Liver (tissue), 9 donors: ENCODE data around the gene GRIN3A. TPM values are rescaled to one million over a fixed set of nuclear protein-coding genes. Genes with fewer than 3 reads are reported as not detected.

Experiments used
- DNase-seq: peaks from one replicate; pipeline ENCODE4 v3.0.0-alpha.2; 2017; ENCODE audit warnings: low spot score
- H3K27ac ChIP-seq, 2 donors: one replicate each; pipeline ENCODE4 v1.7.0; 2013; ENCODE audit warnings: inconsistent platforms in 2 of 2, low read length in 2 of 2, control low read depth in 1 of 2, low read depth in 1 of 2, mild to moderate bottlenecking in 1 of 2
- H3K27me3 ChIP-seq, 4 donors: one replicate each; pipeline versions ENCODE4 v1.6.1 to v1.7.0; 2013; ENCODE audit warnings: low read length in 3 of 4, inconsistent platforms in 1 of 4, mild to moderate bottlenecking in 1 of 4, moderate library complexity in 1 of 4; ENCODE audit not compliant: control insufficient read depth in 4 of 4, insufficient read depth in 4 of 4
- H3K36me3 ChIP-seq, 4 donors: one replicate each; pipeline versions ENCODE4 v1.6.1 to v1.7.0; 2013; ENCODE audit warnings: low read length in 3 of 4, mild to moderate bottlenecking in 3 of 4, low read depth in 1 of 4, moderate library complexity in 1 of 4; ENCODE audit not compliant: control insufficient read depth in 4 of 4, insufficient read depth in 3 of 4
- H3K4me1 ChIP-seq, 4 donors: one replicate each; pipeline versions ENCODE4 v1.6.1 to v1.7.0; 2013; ENCODE audit warnings: low read length in 3 of 4, mild to moderate bottlenecking in 3 of 4, moderate library complexity in 1 of 4; ENCODE audit not compliant: control insufficient read depth in 4 of 4, insufficient read depth in 4 of 4
- H3K4me3 ChIP-seq, 3 donors: one replicate each; pipeline versions ENCODE4 v1.6.1 to v1.7.0; 2013; ENCODE audit warnings: low read length in 3 of 3, control low read depth in 1 of 3, low read depth in 1 of 3, mild to moderate bottlenecking in 1 of 3
- H3K9ac ChIP-seq, 2 donors: one replicate each; pipeline ENCODE4 v1.7.0; 2013; ENCODE audit warnings: low read length in 2 of 2, mild to moderate bottlenecking in 2 of 2, moderate library complexity in 2 of 2, control low read depth in 1 of 2, low read depth in 1 of 2
- H3K9me3 ChIP-seq, 4 donors: one replicate each; pipeline versions ENCODE4 v1.6.1 to v1.7.0; 2013; ENCODE audit warnings: low read length in 3 of 4; ENCODE audit not compliant: control insufficient read depth in 4 of 4
- EGR1 ChIP-seq, 2 donors: IDR thresholded peaks; 2 replicates each; pipeline ENCODE4 v1.6.1; 2016 to 2018; ENCODE audit warnings: antibody characterized with exemption in 2 of 2, low read depth in 2 of 2
- FOXA2 ChIP-seq: IDR thresholded peaks from 2 replicates; pipeline ENCODE4 v1.6.1; 2016; ENCODE audit warnings: antibody characterized with exemption
- GABPA ChIP-seq, 2 donors: IDR thresholded peaks in 1 of 2; conservative IDR thresholded peaks in 1 of 2; 2 replicates each; pipeline ENCODE4 v1.6.1; 2016; ENCODE audit warnings: antibody characterized with exemption in 2 of 2, mild to moderate bottlenecking in 1 of 2, moderate library complexity in 1 of 2
- HNF4A ChIP-seq, 2 donors: conservative IDR thresholded peaks; 2 replicates each; pipeline ENCODE4 v1.6.1; 2016; ENCODE audit warnings: antibody characterized with exemption in 2 of 2, mild to moderate bottlenecking in 2 of 2
- HNF4G ChIP-seq: IDR thresholded peaks from 2 replicates; pipeline ENCODE4 v1.6.1; 2016; ENCODE audit warnings: antibody characterized with exemption
- JUND ChIP-seq, 2 donors: IDR thresholded peaks; 2 replicates each; pipeline ENCODE4 v1.6.1; 2016; ENCODE audit warnings: antibody characterized with exemption in 2 of 2
- MAX ChIP-seq: IDR thresholded peaks from 2 replicates; pipeline ENCODE4 v1.6.1; 2016; ENCODE audit warnings: antibody characterized with exemption
- NR2F2 ChIP-seq: IDR thresholded peaks from 2 replicates; pipeline ENCODE4 v1.6.1; 2016; ENCODE audit warnings: antibody characterized with exemption
- RAD21 ChIP-seq, 2 donors: IDR thresholded peaks; 2 replicates each; pipeline ENCODE4 v1.6.1; 2016; ENCODE audit warnings: antibody characterized with exemption in 2 of 2, mild to moderate bottlenecking in 2 of 2
- RXRA ChIP-seq, 2 donors: IDR thresholded peaks; 2 replicates each; pipeline ENCODE4 v1.6.1; 2017 to 2018; ENCODE audit warnings: antibody characterized with exemption in 2 of 2, mild to moderate bottlenecking in 1 of 2
- SP1 ChIP-seq: IDR thresholded peaks from 2 replicates; pipeline ENCODE4 v1.6.1; 2018; ENCODE audit warnings: antibody characterized with exemption, mild to moderate bottlenecking
- TAF1 ChIP-seq: conservative IDR thresholded peaks from 2 replicates; pipeline ENCODE4 v1.6.1; 2016; ENCODE audit warnings: antibody characterized with exemption, mild to moderate bottlenecking
- YY1 ChIP-seq: IDR thresholded peaks from 2 replicates; pipeline ENCODE4 v1.6.1; 2016; ENCODE audit warnings: antibody characterized with exemption, mild to moderate bottlenecking
- WGBS: extraction: QIAGEN DNeasy Blood & Tissue Kit; methylation state at CpG from one replicate; pipeline ENCODE4 v1.1.7; 2013; 5-methylcytosine and 5-hydroxymethylcytosine counted together
- polyA plus RNA-seq, 2 donors: library from polyadenylated mRNA; stranded (reverse) in 1 of 2; unstranded in 1 of 2; fragments of 200-250 nt in 1 of 2; fragments of >200 nt in 1 of 2; fragmentation: Nextera tagmentation in 1 of 2; extraction: Ambion mirVana in 1 of 2; gene quantifications; one replicate each; pipeline versions ENCODE4 v1.2.1 to v1.2.3, GENCODE V29; 2013 to 2015
- total RNA-seq, 2 donors: library from RNA; depleted of rRNA; stranded (reverse); fragments of >200 nt; gene quantifications; one replicate each; pipeline ENCODE4 v1.2.3, GENCODE V29; 2014
- TF ChIP-seq, protein P1 (sequence below): IDR thresholded peaks from 2 replicates; pipeline ENCODE4 v1.6.1; 2016; ENCODE audit warnings: antibody characterized with exemption, mild to moderate bottlenecking
- TF ChIP-seq, protein P2 (sequence below): fragments of 150-350 bp; IDR thresholded peaks from 2 replicates; pipeline ENCODE4 v1.5.1; 2017; ENCODE audit warnings: improper control_type of control experiment, low read depth, low read length; ENCODE audit not compliant: missing input control
- TF ChIP-seq, protein P3 (sequence below): IDR thresholded peaks from 2 replicates; pipeline ENCODE4 v1.6.1; 2016; ENCODE audit warnings: antibody characterized with exemption
- donor health status: healthy.
- donor health status: healthy.
- donor health status: healthy.
- donor health status: healthy.
- donor health status: healthy.

Gene GRIN3A
- total and polyA plus RNA-seq, 4 donors: under 0.01 to 0.23 (median 0.09) TPM

- TF ChIP-seq MAX: no peak
- TF ChIP-seq, protein P1, sequence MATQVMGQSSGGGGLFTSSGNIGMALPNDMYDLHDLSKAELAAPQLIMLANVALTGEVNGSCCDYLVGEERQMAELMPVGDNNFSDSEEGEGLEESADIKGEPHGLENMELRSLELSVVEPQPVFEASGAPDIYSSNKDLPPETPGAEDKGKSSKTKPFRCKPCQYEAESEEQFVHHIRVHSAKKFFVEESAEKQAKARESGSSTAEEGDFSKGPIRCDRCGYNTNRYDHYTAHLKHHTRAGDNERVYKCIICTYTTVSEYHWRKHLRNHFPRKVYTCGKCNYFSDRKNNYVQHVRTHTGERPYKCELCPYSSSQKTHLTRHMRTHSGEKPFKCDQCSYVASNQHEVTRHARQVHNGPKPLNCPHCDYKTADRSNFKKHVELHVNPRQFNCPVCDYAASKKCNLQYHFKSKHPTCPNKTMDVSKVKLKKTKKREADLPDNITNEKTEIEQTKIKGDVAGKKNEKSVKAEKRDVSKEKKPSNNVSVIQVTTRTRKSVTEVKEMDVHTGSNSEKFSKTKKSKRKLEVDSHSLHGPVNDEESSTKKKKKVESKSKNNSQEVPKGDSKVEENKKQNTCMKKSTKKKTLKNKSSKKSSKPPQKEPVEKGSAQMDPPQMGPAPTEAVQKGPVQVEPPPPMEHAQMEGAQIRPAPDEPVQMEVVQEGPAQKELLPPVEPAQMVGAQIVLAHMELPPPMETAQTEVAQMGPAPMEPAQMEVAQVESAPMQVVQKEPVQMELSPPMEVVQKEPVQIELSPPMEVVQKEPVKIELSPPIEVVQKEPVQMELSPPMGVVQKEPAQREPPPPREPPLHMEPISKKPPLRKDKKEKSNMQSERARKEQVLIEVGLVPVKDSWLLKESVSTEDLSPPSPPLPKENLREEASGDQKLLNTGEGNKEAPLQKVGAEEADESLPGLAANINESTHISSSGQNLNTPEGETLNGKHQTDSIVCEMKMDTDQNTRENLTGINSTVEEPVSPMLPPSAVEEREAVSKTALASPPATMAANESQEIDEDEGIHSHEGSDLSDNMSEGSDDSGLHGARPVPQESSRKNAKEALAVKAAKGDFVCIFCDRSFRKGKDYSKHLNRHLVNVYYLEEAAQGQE: no peak
- no peak for TF ChIP-seq TAF1
- no peak for TF ChIP-seq RAD21 (IDR thresholded peaks at IDR 0.05)
- no peak for TF ChIP-seq NR2F2
Observed at GRCh38 chr9:101543098-101543735, 195.2 kb downstream of the GRIN3A start (continued).

DNA sequence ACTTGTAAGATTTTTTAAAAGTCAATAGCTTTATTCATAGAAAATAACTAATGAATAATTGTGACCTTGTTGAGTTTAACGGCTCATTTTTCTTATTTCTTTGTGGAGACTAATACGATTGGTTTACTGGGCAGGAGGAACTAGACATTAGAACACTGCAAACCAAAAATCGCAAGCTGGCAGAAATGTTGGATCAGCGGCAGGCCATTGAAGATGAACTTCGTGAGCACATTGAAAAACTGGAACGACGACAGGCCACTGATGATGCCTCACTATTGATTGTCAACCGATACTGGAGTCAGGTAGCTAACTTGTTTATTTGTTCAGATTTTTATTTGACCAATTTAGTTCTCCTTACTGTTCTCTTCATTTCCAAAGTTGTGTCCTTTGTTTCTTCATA, 198.4 kb downstream of the GRIN3A start:
- no peaks in the 10 kb centered on the region for H3K27me3 ChIP-seq
- no peak overlapping the region for H3K9ac ChIP-seq
- DNase-seq: no peak
- TF ChIP-seq TAF1 (no peak), RXRA (IDR thresholded peaks at IDR 0.05) (no peak), EGR1 (IDR thresholded peaks at IDR 0.05; ENCODE audit: low read depth in 2 of 2) (no peak), HNF4G (no peak), SP1 (no peak), JUND (IDR thresholded peaks at IDR 0.05) (no peak), GABPA (IDR thresholded peaks at IDR 0.05 in 1 of 2, conservative IDR thresholded peaks at IDR 0.05 in 1 of 2) (no peak), FOXA2 (no peak), YY1 (no peak), MAX (no peak), HNF4A (conservative IDR thresholded peaks at IDR 0.05) (no peak), NR2F2 (no peak)
- TF ChIP-seq, protein P1: no peak
- TF ChIP-seq, protein P2, sequence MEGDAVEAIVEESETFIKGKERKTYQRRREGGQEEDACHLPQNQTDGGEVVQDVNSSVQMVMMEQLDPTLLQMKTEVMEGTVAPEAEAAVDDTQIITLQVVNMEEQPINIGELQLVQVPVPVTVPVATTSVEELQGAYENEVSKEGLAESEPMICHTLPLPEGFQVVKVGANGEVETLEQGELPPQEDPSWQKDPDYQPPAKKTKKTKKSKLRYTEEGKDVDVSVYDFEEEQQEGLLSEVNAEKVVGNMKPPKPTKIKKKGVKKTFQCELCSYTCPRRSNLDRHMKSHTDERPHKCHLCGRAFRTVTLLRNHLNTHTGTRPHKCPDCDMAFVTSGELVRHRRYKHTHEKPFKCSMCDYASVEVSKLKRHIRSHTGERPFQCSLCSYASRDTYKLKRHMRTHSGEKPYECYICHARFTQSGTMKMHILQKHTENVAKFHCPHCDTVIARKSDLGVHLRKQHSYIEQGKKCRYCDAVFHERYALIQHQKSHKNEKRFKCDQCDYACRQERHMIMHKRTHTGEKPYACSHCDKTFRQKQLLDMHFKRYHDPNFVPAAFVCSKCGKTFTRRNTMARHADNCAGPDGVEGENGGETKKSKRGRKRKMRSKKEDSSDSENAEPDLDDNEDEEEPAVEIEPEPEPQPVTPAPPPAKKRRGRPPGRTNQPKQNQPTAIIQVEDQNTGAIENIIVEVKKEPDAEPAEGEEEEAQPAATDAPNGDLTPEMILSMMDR: no peak
- TF ChIP-seq, protein P3, sequence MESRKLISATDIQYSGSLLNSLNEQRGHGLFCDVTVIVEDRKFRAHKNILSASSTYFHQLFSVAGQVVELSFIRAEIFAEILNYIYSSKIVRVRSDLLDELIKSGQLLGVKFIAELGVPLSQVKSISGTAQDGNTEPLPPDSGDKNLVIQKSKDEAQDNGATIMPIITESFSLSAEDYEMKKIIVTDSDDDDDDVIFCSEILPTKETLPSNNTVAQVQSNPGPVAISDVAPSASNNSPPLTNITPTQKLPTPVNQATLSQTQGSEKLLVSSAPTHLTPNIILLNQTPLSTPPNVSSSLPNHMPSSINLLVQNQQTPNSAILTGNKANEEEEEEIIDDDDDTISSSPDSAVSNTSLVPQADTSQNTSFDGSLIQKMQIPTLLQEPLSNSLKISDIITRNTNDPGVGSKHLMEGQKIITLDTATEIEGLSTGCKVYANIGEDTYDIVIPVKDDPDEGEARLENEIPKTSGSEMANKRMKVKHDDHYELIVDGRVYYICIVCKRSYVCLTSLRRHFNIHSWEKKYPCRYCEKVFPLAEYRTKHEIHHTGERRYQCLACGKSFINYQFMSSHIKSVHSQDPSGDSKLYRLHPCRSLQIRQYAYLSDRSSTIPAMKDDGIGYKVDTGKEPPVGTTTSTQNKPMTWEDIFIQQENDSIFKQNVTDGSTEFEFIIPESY: no peak
- no peak overlapping the region for H3K4me3 ChIP-seq
- H3K36me3 ChIP-seq: peaks cover 2 to 27% (median 22%) of the 10 kb centered on the region in 4 donors
- H3K9me3 ChIP-seq: no peaks in the 10 kb centered on the region
- 57% methylated on average over 8 of the region's 8 CpGs for WGBS
- no peak overlapping the region for H3K27ac ChIP-seq
- H3K4me1 ChIP-seq: peaks cover 0 to 2% (median 0%) of the 10 kb centered on the region in 4 donors
